Cortex of kidney (tissue), 1 donor: ENCODE results near the gene GSKIP.
A peak's percentile ranks its signal among the peaks of the same experiment; 100 is the strongest.
"Not testable (repeated sequence)": the region's sequence is repeated elsewhere in the genome, so short reads cannot be mapped to it uniquely, and the experiment has no call there.

Experiments used
- DNase-seq: peaks from one replicate; lab custom pipeline; 2025; lab: John Stamatoyannopoulos, UW

The GSKIP gene

GRCh38 chr14:96362965-96363750 is at the start of gene GSKIP, which contains the start of gene ATG2B:
TSS of gene GSKIP (plus strand) at chr14:96363526. CDS start at chr14:96382248, 18,722 bp downstream.
TSS of gene ATG2B (minus strand) at chr14:96363341. CDS start at chr14:96362976, 365 bp downstream.
- DNase-seq = peak; percentile 36

- DNase-seq = no peak
These were observed 47.2 kb upstream of the GSKIP start for GRCh38 chr14:96316087-96316486.

GRCh38 chr14:96318836-96319235 is 44.5 kb upstream of the GSKIP start:
- DNase-seq = no peak

DNA sequence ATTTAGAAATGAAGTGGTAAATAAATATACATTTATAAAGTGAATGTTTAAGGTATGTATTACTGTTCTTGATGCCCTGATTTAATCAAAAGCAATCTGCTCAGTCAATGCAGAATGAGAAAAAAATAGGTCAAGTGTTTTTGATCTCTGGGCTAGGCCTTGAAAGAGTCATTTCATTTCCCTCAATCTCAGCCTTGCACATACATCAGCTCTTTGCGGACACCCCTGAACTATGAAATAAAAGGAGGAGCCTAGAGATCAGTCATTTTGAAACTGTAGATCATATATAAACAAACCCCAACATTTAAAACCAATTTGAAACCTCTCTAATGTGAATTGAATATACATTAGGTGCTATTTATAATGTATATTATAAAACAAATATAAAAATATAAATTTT is 42.7 kb upstream of the GSKIP start:
- no peak for DNase-seq

DNA sequence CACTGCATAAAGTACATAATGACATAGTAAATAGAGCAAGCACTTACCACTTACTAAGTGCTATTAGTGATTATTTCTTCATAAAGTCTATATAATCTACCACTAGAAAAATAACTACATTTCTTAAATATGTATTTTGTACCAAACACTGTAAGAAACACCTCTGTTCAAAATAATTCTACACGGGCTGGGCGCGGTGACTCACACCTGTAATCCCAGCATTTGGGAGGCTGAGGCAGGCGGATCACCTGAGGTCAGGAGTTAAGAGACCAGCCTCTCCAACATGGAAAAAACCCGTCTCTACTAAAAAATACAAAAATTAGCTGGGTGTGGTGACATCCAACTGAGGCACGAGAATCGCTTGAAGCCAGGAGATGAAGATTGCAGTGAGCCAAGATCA is 39.1 kb upstream of the GSKIP start:
- DNase-seq = no peak

- DNase-seq = no peak
These were observed 24.8 kb upstream of the GSKIP start for GRCh38 chr14:96338551-96338950.

GRCh38 chr14:96341323-96341722 is 22.0 kb upstream of the GSKIP start:
- no peak for DNase-seq

DNA sequence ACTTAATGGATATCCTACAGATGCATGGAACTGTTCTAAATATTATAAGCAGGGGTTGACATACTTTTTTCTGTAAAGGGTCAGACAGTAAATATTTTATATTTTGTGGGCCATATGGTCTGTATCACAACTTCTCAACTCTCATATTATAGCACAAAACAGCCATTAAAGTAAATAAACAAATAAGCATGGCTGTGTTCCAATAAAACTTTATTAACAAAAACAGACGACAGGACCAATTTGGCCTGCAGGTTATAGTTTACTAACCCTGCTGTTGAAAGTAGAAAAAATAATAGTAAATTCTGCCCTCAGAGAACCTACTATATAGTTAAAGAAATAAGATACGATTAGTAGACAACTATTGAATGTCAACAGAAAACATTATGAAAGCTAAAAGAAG is 17.7 kb upstream of the GSKIP start:
- no peak for DNase-seq

GRCh38 chr14:96347957-96348356 is 15.4 kb upstream of the GSKIP start:
- not testable (repeated sequence) for DNase-seq

DNA sequence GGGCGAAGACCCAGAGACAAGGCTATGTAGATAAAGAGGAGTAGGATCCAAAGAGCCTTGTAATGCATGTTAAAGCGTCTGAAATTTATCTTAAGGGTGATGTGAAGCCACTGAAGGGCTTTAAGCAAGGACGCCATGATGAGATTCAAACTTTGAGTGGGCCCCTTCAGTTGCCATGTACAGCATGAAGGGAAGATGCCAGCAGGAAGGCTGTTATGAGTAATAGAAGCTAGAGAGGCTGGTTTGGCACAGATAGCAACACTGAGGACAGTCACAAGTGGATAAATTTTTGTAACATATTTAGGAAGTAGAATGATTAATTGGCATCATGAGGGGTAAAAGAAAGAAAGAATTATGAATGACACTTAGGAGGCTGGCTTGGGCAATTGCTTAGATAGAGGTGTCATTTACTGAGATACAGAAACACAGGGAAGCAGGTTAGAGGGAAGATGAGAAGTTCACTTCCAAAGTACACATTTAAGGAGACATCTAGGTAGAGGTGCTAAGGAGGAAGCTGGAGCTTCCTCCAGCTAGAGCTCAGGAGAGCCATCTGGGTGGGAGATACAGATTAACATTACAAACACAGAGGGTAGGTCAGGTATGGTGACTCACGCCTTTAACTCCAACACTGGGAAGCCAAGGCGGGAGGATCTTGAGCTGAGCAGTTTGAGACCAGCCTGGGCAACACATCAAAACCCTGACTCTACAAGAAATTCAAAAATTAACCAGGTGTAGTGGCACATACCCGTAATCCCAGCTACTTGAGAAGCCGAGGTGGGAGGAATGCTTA is 13.8 kb upstream of the GSKIP start:
- DNase-seq = no peak

GRCh38 chr14:96351986-96352385 is 11.3 kb upstream of the GSKIP start:
- no peak for DNase-seq

DNA sequence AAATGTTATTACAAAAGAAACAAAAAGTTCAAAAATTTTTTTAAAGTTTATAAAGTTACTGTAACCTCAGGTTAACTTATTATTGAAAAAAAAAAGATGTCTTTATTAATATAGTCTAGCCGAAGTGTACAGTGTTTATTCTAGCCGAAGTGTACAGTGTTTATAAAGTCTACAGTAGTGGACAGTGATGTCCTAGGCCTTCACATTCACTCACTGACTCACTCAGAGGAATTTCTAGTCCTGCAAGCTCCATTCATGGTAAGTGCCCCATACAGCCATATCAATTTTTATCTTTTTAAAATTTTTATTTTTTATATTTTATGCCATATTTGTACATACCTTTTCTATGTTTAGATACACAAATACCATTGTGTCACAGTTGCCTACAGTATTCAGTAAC is 10.6 kb upstream of the GSKIP start:
- DNase-seq = no peak

DNA sequence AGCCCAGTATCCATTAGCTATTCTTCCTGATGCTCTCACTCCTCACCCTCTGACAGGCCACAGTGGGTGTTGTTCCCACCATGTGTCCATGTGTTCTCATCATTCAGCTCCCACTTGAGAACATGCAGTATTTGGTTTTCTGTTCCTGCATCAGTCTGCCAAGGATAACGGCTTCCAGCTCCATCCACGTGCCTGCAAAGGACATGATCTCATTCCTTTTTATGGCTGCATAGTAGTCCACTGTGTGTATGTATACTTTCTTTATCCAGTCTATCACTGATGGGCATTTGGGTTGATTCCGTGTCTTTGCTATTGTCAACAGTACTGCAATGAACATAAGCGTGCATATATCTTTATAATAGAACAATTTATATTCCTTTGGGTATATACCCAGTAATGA is 9.1 kb upstream of the GSKIP start:
- DNase-seq = no peak

GRCh38 chr14:96357216-96357615 is 6.1 kb upstream of the GSKIP start:
- no peak for DNase-seq

DNA sequence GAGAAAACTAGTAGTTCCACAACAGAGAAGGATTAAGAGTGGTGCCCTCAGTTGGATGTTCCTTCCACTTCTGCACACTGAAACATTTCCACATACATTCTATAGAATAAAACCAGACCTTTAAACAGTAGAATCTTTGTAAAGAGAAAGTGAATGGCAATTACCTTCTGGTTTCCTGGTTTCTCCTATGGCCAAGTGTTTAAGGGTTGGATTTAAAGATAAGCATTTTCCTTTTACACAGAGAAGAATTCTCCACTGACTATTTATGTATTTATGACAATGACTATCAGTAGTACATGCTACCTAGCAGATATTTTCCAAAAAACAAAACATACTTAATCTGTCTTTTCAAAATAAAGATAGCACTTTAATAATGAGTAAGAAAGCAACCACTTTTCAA is 3.4 kb upstream of the GSKIP start:
- no peak for DNase-seq

DNA sequence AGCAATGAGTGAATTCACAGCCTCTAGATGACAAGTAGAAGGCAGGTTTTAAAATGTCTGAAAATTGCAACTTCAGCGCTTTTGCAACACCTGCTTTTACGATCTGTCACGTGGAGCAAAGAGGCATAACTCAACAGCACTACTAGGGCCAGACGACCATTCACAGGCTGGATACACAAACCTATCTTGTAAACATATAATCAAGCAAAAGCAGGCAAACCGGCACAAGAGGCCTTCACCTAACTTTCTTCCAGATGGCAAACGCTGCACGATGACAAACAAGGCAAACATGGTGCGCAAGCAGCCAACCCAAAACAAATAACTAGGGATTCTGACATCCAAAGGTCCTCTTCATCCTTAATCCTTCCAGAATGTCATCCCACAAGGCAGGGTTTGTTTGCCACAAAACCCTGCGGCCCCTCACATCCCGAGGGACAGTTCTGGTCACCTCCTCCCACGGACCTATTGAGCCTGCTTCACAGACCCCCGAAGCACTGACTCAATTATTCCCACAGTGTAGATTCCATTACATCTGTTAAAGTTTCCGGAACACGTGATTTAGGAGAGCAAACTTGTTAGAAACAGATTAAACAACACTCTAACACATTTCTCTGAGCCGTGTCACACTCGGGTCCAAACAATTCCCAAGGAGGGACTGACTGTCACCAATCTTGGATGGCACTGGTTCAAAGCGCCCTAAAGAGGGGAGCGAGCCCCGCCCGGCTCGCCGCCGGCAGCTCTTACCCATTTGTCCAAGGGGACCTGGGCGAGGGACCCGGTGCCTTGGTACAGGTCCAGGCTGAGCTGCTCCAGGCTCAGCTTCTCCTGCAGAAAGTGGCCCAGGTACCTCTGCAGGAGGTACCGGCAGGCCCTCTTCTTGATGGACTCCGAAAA is 1.0 kb upstream of the GSKIP start:
- DNase-seq = no peak

DNA sequence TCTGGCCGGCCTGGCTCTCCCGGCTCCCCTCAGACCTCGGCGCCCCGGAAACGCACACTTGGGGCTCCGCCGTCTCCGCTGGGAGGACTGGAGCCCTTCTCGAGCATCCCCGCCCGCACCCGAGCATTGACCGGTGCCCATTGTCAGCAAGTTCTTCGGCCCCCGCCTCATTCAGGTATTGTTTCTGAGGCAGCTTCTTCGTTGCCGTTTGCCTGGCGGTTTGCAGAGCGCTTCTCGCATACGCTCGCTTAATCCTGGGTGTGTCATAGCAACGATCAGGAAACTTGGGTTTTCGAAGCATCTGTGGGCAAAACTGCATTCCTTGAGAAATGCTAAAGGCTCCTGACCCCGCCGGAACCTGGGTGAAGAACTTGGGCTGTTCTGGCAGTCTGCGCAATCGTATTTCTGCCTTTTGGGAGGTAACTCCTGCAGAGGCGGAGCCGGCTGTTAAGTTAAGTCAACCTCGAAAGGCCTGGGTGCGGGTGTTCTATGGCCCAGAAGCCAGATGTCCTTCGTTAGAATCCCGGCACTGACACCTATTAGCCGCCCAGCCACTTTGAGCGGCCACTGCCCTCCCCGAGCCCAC is 518 bp downstream of the GSKIP start:
- no peak for DNase-seq

- DNase-seq = no peak
These were observed 1.6 kb downstream of the GSKIP start for GRCh38 chr14:96364962-96365361.

DNA sequence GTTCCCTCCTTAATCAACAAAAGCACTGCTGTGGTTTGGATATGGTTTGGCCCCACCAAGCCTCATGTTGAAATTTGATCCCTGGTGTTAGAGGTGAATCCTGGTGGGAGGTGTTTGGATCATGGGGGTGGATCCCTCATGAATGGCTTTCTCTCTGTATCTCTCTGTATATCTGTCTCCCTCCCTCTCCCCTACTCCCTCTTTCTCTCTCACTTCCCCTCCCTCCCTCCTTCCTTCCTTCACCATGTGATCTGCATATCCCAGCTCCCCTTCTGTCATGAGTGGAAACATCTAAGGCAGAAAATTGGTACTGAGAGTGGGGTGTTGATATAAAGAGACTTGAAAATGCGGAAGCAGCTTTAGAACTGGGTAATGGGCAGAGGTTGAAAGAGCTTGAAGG is 5.2 kb downstream of the GSKIP start:
- no peak for DNase-seq

DNA sequence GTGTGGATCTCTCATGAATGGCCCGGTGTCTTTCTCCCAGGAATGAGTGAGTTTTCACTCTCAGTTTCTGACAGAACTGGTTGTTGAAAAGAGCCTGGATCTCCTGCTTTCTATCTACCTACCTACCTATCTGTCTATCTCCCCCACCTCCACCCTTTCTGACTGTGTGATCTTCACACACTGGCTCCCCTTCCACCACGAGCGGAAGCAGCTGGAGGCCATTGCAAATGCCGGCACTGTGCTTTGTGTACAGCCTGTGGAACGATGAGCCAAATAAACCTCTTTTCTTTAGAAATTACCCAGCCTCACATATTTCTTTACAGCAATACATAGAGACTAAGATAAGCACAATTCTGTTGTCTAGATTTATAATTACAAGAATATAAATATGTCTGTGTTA is 7.2 kb downstream of the GSKIP start:
- no peak for DNase-seq

- DNase-seq = no peak
These were observed 10.2 kb downstream of the GSKIP start for GRCh38 chr14:96373538-96373937.

- DNase-seq = no peak
These were observed 12.8 kb downstream of the GSKIP start for GRCh38 chr14:96376093-96376492.
